Raji (cell line): ENCODE results near the gene PIGN.

Experiments used
- POLR2A ChIP-seq: IDR thresholded peaks from 2 replicates; pipeline ENCODE4 v1.6.1; 2011; ENCODE audit warnings: low read depth, low read length, control low read depth; ENCODE audit not compliant: insufficient read depth

Gene PIGN

GRCh38 chr18:62196980-62197379 lies 10.1 kb upstream of the PIGN start:
- no peak for TF ChIP-seq POLR2A

DNA sequence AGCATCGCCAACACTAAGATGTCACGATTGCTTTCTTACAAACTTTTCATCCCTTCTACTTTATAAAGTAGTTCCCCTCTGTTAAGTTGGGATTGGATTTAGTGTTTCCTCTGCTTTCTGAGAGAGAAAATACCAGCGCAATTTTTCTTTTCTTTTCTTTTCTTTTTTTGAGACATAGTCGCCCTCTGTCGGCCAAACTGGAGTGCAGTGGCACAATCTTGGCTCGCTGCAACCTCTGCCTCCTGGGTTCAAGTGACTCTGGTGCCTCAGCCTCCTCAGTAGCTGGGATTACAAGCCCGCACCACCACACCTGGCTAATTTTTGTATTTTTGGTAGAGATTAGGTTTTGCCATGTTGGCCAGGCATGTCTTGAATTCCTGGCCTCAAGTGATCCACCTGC lies 9.2 kb upstream of the PIGN start:
- no peak for TF ChIP-seq POLR2A

- TF ChIP-seq POLR2A: no peak
Observed at GRCh38 chr18:62189208-62189607, 2.4 kb upstream of the PIGN start.

DNA sequence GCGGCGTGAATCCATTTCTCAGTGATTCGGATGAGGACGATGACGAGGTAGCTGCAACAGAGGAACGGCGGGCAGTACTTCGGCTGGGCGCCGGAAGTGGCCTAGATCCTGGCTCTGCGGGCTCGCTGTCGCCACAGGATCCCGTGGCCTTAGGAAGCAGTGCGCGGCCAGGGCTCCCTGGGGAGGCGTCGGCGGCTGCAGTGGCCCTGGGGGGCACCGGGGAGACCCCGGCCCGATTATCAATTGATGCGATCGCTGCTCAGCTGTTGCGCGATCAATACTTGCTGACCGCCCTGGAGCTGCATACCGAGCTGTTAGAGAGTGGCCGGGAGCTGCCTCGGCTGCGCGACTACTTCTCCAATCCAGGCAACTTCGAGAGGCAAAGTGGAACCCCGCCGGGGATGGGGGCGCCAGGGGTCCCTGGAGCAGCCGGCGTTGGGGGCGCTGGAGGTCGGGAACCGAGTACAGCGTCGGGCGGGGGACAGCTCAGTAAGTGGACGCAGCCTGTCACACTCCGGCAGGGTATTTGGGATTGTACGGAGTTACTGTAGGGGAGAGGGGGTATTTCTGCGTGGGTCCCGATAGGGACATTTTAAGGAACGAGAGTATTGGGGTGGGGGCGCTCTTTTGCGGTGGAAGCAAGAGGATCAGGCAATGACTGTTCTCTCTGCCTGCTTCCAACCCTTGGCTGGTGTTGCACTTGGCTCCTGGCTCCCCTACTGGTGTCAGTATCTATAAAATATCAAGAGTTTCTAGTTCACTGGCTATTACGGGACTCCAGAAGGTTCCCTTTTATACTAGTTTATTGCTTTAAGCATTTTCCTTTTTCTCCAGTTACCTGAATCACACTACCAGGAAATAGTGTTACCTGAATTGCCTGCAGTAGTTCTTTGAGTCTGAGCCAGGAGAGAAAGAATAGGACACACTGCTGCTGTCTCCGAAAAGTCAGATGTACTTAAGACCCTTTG lies 971 bp upstream of the PIGN start:
- TF ChIP-seq POLR2A: no peak

GRCh38 chr18:62186499-62186773 lies 420 bp downstream of the PIGN start:
- TF ChIP-seq POLR2A: no peak

DNA sequence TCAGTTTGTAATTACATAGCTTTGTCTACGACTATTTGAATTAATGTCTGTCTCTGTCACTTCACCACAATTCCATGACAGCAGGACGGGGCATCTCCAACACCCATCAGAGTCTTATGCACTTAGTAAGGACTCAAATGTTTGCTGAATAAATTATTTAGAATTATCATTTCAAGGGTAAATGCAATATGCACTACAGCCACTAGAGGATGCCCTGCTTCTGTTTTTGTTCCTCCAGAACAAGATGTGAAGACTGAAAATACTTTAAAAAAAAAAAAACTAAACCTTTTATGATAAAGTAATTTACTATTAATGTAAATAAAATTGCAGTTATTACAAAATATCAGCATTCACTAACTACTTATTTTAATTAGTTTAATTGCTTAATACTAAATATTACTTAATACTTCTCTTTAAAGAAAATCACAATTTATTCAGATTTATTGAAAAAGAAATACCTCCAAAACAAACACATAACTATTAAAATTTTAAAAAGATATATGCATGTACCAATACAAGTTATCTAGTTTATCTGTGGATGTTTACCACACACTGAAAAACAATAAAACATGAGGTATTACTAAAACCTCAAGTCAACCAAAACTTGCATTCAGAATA lies 3.2 kb downstream of the PIGN start:
- TF ChIP-seq POLR2A: no peak

GRCh38 chr18:62182220-62182619 lies 4.6 kb downstream of the PIGN start:
- no peak for TF ChIP-seq POLR2A

DNA sequence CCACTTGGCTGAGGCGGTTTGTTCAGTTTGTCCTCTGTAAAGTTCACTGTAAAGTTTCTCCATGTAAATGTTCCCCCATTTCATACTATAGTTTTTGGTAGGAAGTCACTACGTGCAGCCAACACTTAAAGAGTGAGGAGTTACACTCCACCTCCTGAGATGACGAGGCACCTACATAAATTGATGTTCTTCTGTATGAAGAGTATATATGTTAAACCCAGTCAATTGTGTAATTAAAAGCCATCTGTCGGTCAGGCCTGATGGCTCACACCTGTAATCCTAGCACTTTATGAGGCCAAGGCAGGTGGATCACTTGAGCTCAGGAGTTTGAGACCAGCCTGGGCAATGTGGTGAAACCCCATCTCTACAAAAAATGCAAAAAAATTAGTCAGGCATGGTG lies 7.6 kb downstream of the PIGN start:
- TF ChIP-seq POLR2A: no peak

- TF ChIP-seq POLR2A: no peak
Observed at GRCh38 chr18:62177271-62177670, 9.6 kb downstream of the PIGN start.

DNA sequence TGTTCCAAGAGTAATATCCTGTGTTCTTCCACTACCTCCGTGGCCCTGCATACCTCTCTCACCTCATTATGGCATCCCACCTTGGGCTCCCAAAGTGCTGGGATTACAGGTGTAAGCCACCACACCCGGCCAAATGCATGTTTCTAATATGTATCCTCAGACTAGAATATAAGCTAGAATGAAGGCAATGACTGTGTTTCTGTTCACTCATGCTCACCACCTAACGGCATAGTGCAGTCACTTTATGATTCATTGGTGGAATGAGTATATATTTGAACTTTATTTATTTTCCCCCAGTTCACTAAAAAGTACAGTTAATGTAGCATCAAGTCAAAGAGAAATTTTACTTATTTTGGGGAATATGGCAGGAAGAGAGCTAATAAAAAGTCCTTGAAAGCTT lies 11.3 kb downstream of the PIGN start:
- TF ChIP-seq POLR2A: no peak

DNA sequence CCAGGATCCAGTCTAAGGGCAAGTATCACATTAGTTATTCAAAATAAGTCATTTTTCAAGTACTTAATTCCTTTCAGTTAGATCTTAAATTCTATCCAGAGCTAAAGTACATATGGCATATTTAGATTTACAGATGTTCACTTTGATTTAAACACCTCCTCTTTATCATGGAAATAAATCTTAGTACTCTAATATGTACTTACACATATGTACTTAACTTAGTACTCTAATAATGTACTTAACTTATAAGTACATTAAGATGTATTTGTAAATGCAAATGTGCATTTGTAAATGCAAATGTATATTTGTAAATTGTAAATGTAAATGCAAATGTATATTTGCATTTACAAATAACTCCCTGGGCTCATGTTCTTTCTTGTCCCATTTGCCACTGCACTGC lies 14.6 kb downstream of the PIGN start:
- no peak for TF ChIP-seq POLR2A

GRCh38 chr18:62170857-62171256 lies 16.0 kb downstream of the PIGN start:
- TF ChIP-seq POLR2A: no peak

DNA sequence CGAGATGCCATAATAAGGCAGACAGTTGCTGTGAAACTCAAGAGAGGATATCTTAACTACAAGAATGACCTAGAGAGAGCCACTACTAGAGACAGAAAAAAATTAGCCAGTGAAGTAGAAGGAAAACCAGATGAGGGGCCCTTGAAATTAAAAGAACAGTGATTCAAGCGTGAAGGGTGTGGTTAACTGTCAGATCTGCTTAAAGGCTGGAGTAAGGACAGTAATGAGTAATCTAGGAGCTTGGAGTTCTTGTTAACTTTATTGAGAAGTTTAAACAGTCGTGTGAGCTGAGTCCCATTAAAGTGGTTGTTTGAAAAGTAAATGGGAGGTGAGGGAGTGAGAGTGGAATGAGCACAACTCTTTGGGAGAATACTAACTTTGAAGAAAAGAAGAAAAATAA lies 21.3 kb downstream of the PIGN start:
- no peak for TF ChIP-seq POLR2A

DNA sequence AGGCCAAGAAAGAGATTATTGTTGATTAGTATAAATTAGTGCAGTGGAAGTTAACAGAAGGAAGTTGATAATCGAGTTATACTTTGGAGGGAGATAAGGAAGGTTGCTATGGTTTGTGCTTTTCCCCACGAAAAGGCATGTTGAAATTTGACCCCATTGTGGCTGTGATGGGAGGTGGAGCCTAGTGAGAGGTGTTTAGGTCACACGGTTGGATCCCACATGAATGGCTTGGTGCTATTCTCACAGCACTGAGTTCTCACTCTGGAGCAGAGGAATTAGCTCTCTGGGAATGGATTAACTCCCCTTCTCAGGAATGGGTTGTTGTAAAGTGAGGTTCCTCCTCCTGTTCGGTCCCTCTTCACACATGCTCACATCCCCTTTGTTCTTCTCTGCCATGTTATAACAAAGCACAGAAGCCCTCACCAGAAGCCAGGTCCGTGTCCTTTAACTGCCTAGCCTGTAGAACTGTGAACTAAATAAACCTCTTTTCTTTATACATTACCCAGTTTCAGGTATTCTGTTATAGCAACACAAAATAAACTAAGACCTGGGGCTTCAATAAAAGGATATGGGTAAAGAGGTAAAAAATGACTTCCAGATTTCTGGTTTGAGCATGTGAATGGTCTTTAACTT lies 21.9 kb downstream of the PIGN start:
- TF ChIP-seq POLR2A: no peak

DNA sequence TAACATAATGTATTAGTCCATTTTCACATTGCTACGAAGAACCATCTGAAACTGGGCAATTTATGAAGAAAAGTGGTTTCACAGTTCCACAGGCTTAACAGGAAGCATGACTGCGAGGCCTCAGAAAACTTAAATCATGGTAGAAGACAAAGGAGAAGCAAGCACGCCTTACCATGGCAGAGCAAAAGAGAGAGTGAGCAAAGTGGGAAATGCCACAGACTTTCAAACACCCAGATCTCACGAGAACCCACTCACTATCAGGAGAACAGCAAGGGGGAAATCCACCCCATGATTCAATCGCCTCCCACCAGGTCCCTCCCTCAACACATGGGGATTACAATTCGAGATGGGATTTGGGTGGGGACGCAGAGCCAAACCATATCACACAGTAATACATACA lies 22.5 kb downstream of the PIGN start:
- no peak for TF ChIP-seq POLR2A

- TF ChIP-seq POLR2A: no peak
Observed at GRCh38 chr18:62157843-62158242, 29.0 kb downstream of the PIGN start.
